ENCODE results near the gene POPDC2.
"Not testable (repeated sequence)": the region's sequence is repeated elsewhere in the genome, so short reads cannot be mapped to it uniquely, and the experiment has no call there.

The POPDC2 gene

GRCh38 chr3:119611664-119612063, 48.7 kb downstream of the POPDC2 start:
- DNase-seq = no peak

GRCh38 chr3:119609301-119609700, 51.1 kb downstream of the POPDC2 start:
- no peak for DNase-seq

- no peak for DNase-seq
These were observed 51.9 kb downstream of the POPDC2 start for GRCh38 chr3:119608405-119609000.

- no peak for DNase-seq
These were observed 55.5 kb downstream of the POPDC2 start for GRCh38 chr3:119604878-119605277.

GRCh38 chr3:119602676-119603075, 57.7 kb downstream of the POPDC2 start:
- no peak for DNase-seq

- DNase-seq = no peak
These were observed 59.2 kb downstream of the POPDC2 start for GRCh38 chr3:119601154-119601553.

GRCh38 chr3:119600732-119601131, 59.7 kb downstream of the POPDC2 start:
- no peak for DNase-seq

GRCh38 chr3:119599558-119600174, 60.7 kb downstream of the POPDC2 start:
- no peak for DNase-seq

- no peak for DNase-seq
These were observed 61.8 kb downstream of the POPDC2 start for GRCh38 chr3:119598410-119599098.

GRCh38 chr3:119597548-119598288, 62.7 kb downstream of the POPDC2 start, which contains the start of gene PLA1A:
Gene PLA1A (plus strand): TSS chr3:119597885. CDS start chr3:119597914, 29 bp downstream.
- no peak for DNase-seq

GRCh38 chr3:119596398-119596797, 64.0 kb downstream of the POPDC2 start:
- DNase-seq = no peak

- no peak for DNase-seq
These were observed 64.6 kb downstream of the POPDC2 start for GRCh38 chr3:119595639-119596334.

GRCh38 chr3:119594929-119595328, 65.5 kb downstream of the POPDC2 start:
- DNase-seq = not testable (repeated sequence)

GRCh38 chr3:119594066-119594465, 66.3 kb downstream of the POPDC2 start:
- DNase-seq = no peak

- no peak for DNase-seq
These were observed 67.5 kb downstream of the POPDC2 start for GRCh38 chr3:119592861-119593260.

All from NK-92 treated with Interleukin-12 subunit alpha and Interleukin-12 subunit beta, amount 100 ng/mL, for 24 hours (cell line).